Measurements from ENCODE around the gene HLCS.

The HLCS gene

GRCh38 chr21:36735724-36736320 is 230.6 kb downstream of the HLCS start:
- DNase-seq = no peak

GRCh38 chr21:36735201-36735515 is 231.3 kb downstream of the HLCS start:
- DNase-seq = no peak

- DNase-seq = no peak
Measured at GRCh38 chr21:36734367-36735200, 231.9 kb downstream of the HLCS start.

GRCh38 chr21:36733857-36734256 is 232.6 kb downstream of the HLCS start:
- DNase-seq = no peak

GRCh38 chr21:36732761-36733160 is 233.7 kb downstream of the HLCS start:
- no peak for DNase-seq

- DNase-seq = no peak
Measured at GRCh38 chr21:36732217-36732616, 234.3 kb downstream of the HLCS start.

GRCh38 chr21:36730291-36731281 is 235.9 kb downstream of the HLCS start:
- DNase-seq = no peak

- DNase-seq = no peak
Measured at GRCh38 chr21:36729310-36729970, 237.0 kb downstream of the HLCS start.

GRCh38 chr21:36728371-36729111 is 237.9 kb downstream of the HLCS start:
- DNase-seq = peak; percentile 29

GRCh38 chr21:36727866-36728265 is 238.6 kb downstream of the HLCS start:
- DNase-seq = no peak

- DNase-seq = no peak
Measured at GRCh38 chr21:36725793-36726386, 240.6 kb downstream of the HLCS start.

- DNase-seq = no peak
Measured at GRCh38 chr21:36724660-36725059, 241.8 kb downstream of the HLCS start.

GRCh38 chr21:36723371-36723881 is 243.0 kb downstream of the HLCS start:
- no peak for DNase-seq

GRCh38 chr21:36722370-36723368 is 243.8 kb downstream of the HLCS start:
- DNase-seq = no peak

- DNase-seq = no peak
Measured at GRCh38 chr21:36721817-36722216, 244.7 kb downstream of the HLCS start.

- DNase-seq = no peak
Measured at GRCh38 chr21:36719614-36720013, 246.9 kb downstream of the HLCS start.

- no peak for DNase-seq
Measured at GRCh38 chr21:36718951-36719501, 247.4 kb downstream of the HLCS start.

- DNase-seq = no peak
Measured at GRCh38 chr21:36717976-36718375, 248.5 kb downstream of the HLCS start.

GRCh38 chr21:36716836-36717235 is 249.6 kb downstream of the HLCS start:
- no peak for DNase-seq

- DNase-seq = no peak
Measured at GRCh38 chr21:36716387-36716786, 250.1 kb downstream of the HLCS start.

Measured in kidney glomerular epithelial cell (primary cell).